K562 (cell line): ENCODE results near the gene CCDC87. TPM values are rescaled to one million over a fixed set of nuclear protein-coding genes. Genes with fewer than 3 reads are reported as not detected.
A peak's percentile ranks its signal among the peaks of the same experiment; 100 is the strongest.

Experiments used
- ATAC-seq: fragments of 200-7000 bp; cut with Tn5 transposase; 3 replicates; pipeline ENCODE4 v1.9.1; 2020; ENCODE audit warnings: moderate library complexity
- BruUV-seq: library from RNA; stranded (reverse); fragments of 400-500 nt; replicated peaks from 2 replicates; lab custom pipeline; 2021; lab: Mats Ljungman, UMichigan
- CTCF ChIA-PET: fragments of 300-600 bp; formaldehyde crosslinking; extraction: SDS; loops from one replicate; lab custom pipeline; 2021; ENCODE audit warnings: low intra/inter-chr PET ratio; lab: Yijun Ruan, JAX
- POLR2A ChIA-PET: fragments of 300-600, 350-650 bp; sonication (Branson Sonifier 250); formaldehyde crosslinking; extraction: SDS; loops from one replicate; lab custom pipeline; 2021; ENCODE audit warnings: antibody characterized with exemption, inconsistent platforms; lab: Yijun Ruan, JAX
- DNase-seq, 4 experiments: peaks; one replicate each; pipeline versions ENCODE4 v3.0.0 to v3.0.0-alpha.2; 2011 to 2018; ENCODE audit warnings: low spot score in 3 of 4, mixed read lengths in 3 of 4; ENCODE audit errors: extremely low read depth in 1 of 4
- FAIRE-seq: peaks from 2 replicates; lab custom pipeline; 2011; peaks lifted over from hg19 to GRCh38; lab: Jason Lieb, UNC
- H2AFZ ChIP-seq: 2 replicates; pipeline ENCODE4 v1.6.0; 2011; ENCODE audit warnings: low read depth, low read length, control low read depth, inconsistent platforms
- H3K27ac ChIP-seq: fragments of 200-600 bp; 3 replicates; pipeline ENCODE4 v1.8.0; 2011; ENCODE audit warnings: low read depth, mild to moderate bottlenecking, control low read depth, inconsistent platforms, low read length, moderate library complexity, mixed read lengths; ENCODE audit errors: extremely low read depth
- H3K27me3 ChIP-seq, 2 experiments: fragments of 300-600 bp in 1 of 2; 2 replicates in 1 of 2; 3 replicates in 1 of 2; pipeline versions ENCODE4 v1.6.0 to v1.8.0; 2011; ENCODE audit warnings: inconsistent platforms in 2 of 2, low read length in 2 of 2, mild to moderate bottlenecking in 1 of 2, mixed read lengths in 1 of 2, moderate library complexity in 1 of 2; ENCODE audit not compliant: control insufficient read depth in 2 of 2, insufficient read depth in 2 of 2
- H3K36me3 ChIP-seq: fragments of 300-600 bp; 3 replicates; pipeline ENCODE4 v1.8.0; 2011; ENCODE audit warnings: mild to moderate bottlenecking, low read length, inconsistent platforms; ENCODE audit not compliant: control insufficient read depth, insufficient read depth
- H3K4me1 ChIP-seq, 2 experiments: fragments of 200-600 bp in 1 of 2; replicated peaks in 1 of 2; 2 replicates in 1 of 2; 3 replicates in 1 of 2; pipeline versions ENCODE4 v1.5.1 to v1.8.0; 2011; ENCODE audit warnings: inconsistent platforms in 2 of 2, low read length in 2 of 2, mild to moderate bottlenecking in 1 of 2, mixed read lengths in 1 of 2, moderate library complexity in 1 of 2; ENCODE audit not compliant: control insufficient read depth in 2 of 2, insufficient read depth in 2 of 2
- H3K4me2 ChIP-seq: 2 replicates; pipeline ENCODE4 v1.6.1; 2011; ENCODE audit warnings: low read length, control low read depth, inconsistent platforms, mixed read lengths; ENCODE audit not compliant: insufficient read depth
- H3K4me3 ChIP-seq: fragments of 200-600 bp; sonication (generic), shearing (Covaris generic); 2 replicates; pipeline ENCODE4 v1.5.1; 2016; ENCODE audit warnings: control low read depth, inconsistent platforms
- H3K79me2 ChIP-seq: fragments of 200-600 bp; 3 replicates; pipeline ENCODE4 v1.8.0; 2011; ENCODE audit warnings: low read length, inconsistent platforms; ENCODE audit not compliant: control insufficient read depth, insufficient read depth
- H3K9ac ChIP-seq, 2 experiments: 2 replicates each; pipeline versions ENCODE4 v1.6.0 to v1.6.1; 2011; ENCODE audit warnings: low read depth in 2 of 2, low read length in 2 of 2, control low read depth in 1 of 2, inconsistent platforms in 1 of 2, mild to moderate bottlenecking in 1 of 2, mixed read lengths in 1 of 2; ENCODE audit not compliant: insufficient read depth in 1 of 2
- H3K9me1 ChIP-seq: one replicate; pipeline ENCODE4 v1.6.0; 2011; ENCODE audit warnings: inconsistent platforms, mild to moderate bottlenecking, low read length, moderate library complexity; ENCODE audit not compliant: control insufficient read depth, insufficient read depth
- H3K9me3 ChIP-seq: replicated peaks from 2 replicates; pipeline ENCODE4 v1.5.1; 2011; ENCODE audit warnings: low read depth, low read length, inconsistent platforms; ENCODE audit not compliant: control insufficient read depth, insufficient read depth
- H4K20me1 ChIP-seq: replicated peaks from 2 replicates; pipeline ENCODE4 v1.6.1; 2011; ENCODE audit warnings: low read length, inconsistent platforms, mixed read lengths; ENCODE audit not compliant: control insufficient read depth, insufficient read depth
- CEBPB ChIP-seq: fragments of 450-650 bp; IDR thresholded peaks from 2 replicates; pipeline ENCODE4 v1.6.1; 2016; ENCODE audit warnings: missing genetic modification characterization, missing compliant biosample characterization
- CREB5 ChIP-seq: fragments of 250-450 bp; sonication (Bioruptor Pico); IDR thresholded peaks from 2 replicates; pipeline ENCODE4 v1.5.0; 2020; ENCODE audit warnings: mild to moderate bottlenecking
- CTBP1 ChIP-seq: fragments of 450-650 bp; IDR thresholded peaks from 2 replicates; pipeline ENCODE4 v1.6.1; 2016; ENCODE audit warnings: borderline replicate concordance
- IRF1 ChIP-seq: sonication (generic); formaldehyde crosslinking; IDR thresholded peaks from 2 replicates; pipeline ENCODE4 v1.8.0; 2022; ENCODE audit warnings: missing genetic modification reagents, mild to moderate bottlenecking, borderline replicate concordance
- MEIS2 ChIP-seq: fragments of 450-650 bp; IDR thresholded peaks from 2 replicates; pipeline ENCODE4 v1.6.1; 2014; ENCODE audit warnings: mild to moderate bottlenecking; ENCODE audit not compliant: partially characterized antibody
- MYBL2 ChIP-seq, 2 experiments: fragments of 450-650 bp in 1 of 2; sonication (generic) in 1 of 2; formaldehyde crosslinking in 1 of 2; IDR thresholded peaks; 2 replicates each; pipeline versions ENCODE4 v1.6.1 to v1.8.1; 2017 to 2022; ENCODE audit warnings: borderline replicate concordance in 1 of 2, inconsistent platforms in 1 of 2, low read depth in 1 of 2, mild to moderate bottlenecking in 1 of 2, missing genetic modification reagents in 1 of 2, moderate library complexity in 1 of 2
- SOX6 ChIP-seq: fragments of 450-650 bp; IDR thresholded peaks from 2 replicates; pipeline ENCODE4 v1.6.1; 2014; ENCODE audit warnings: mild to moderate bottlenecking
- TGIF2 ChIP-seq: sonication (generic); formaldehyde crosslinking; IDR thresholded peaks from 2 replicates; pipeline ENCODE4 v1.8.1; 2022; ENCODE audit warnings: mild to moderate bottlenecking, missing genetic modification reagents, moderate library complexity
- TRIM28 ChIP-seq: fragments of 450-650 bp; IDR thresholded peaks from 2 replicates; pipeline ENCODE4 v1.6.1; 2017
- ZNF583 ChIP-seq: fragments of 250-450 bp; sonication (Bioruptor Pico); IDR thresholded peaks from 2 replicates; pipeline ENCODE4 v1.4.0; 2020
- WGBS: fragments of 100-300 bp; shearing (Covaris generic); methylation state at CpG from one replicate; pipeline ENCODE4 v1.1.6; 2016; ENCODE audit warnings: low coverage, mixed read lengths; ENCODE audit not compliant: insufficient coverage; ENCODE audit errors: missing lambda C conversion rate; 5-methylcytosine and 5-hydroxymethylcytosine counted together
- in situ Hi-C: fragments of 300-500 bp; cut with MboI; formaldehyde crosslinking; loops from 4 replicates; pipeline ENCODE4 v1.15.0; 2018; ENCODE audit warnings: inconsistent platforms, mixed read lengths
- intact Hi-C: fragments of 100-400 bp; cut with micrococcal nuclease; formaldehyde crosslinking; loops from 2 replicates; pipeline ENCODE4 v1.14.2; 2022
- polyA plus RNA-seq, 8 experiments: library from polyadenylated mRNA; depleted of rRNA in 4 of 8; stranded (reverse) in 5 of 8; unstranded in 3 of 8; fragments of >200 nt; fragmentation: Nextera tagmentation in 2 of 8; fragmentation: Illumina TruSeq in 1 of 8; extraction: Ambion mirVana in 2 of 8; extraction: Trizol in 1 of 8; gene quantifications; 2 replicates each; pipeline versions ENCODE4 v1.2.1 to v1.2.3, GENCODE V29; 2011 to 2014; ENCODE audit warnings: inconsistent platforms in 1 of 8, missing spikeins in 1 of 8
- total RNA-seq, 7 experiments: library from RNA; depleted of rRNA in 6 of 7; stranded (reverse); fragments of >200 nt in 6 of 7; fragmentation: Illumina TruSeq in 2 of 7; extraction: Trizol in 2 of 7; gene quantifications; 2 replicates each; pipeline versions ENCODE4 v1.2.1 to v1.2.3, GENCODE V29; 2011 to 2021; ENCODE audit warnings: low replicate concordance in 1 of 7
- TF ChIP-seq, protein P1 (sequence below): fragments of 250-450 bp; sonication (Bioruptor Pico); IDR thresholded peaks from 2 replicates; pipeline ENCODE4 v1.8.0; 2022; ENCODE audit warnings: inconsistent platforms
- TF ChIP-seq, protein P2 (sequence below): fragments of 450-650 bp; IDR thresholded peaks from 2 replicates; pipeline ENCODE4 v1.6.1; 2017; ENCODE audit warnings: mild to moderate bottlenecking, moderate library complexity

Gene CCDC87
- total and polyA plus RNA-seq, 9 of the 15 experiments (the other 6 are each of a cell fraction or from before 2014, with no cell fraction given), result 0.03 to 0.44 (median 0.15) TPM; not detected in 1

DNA sequence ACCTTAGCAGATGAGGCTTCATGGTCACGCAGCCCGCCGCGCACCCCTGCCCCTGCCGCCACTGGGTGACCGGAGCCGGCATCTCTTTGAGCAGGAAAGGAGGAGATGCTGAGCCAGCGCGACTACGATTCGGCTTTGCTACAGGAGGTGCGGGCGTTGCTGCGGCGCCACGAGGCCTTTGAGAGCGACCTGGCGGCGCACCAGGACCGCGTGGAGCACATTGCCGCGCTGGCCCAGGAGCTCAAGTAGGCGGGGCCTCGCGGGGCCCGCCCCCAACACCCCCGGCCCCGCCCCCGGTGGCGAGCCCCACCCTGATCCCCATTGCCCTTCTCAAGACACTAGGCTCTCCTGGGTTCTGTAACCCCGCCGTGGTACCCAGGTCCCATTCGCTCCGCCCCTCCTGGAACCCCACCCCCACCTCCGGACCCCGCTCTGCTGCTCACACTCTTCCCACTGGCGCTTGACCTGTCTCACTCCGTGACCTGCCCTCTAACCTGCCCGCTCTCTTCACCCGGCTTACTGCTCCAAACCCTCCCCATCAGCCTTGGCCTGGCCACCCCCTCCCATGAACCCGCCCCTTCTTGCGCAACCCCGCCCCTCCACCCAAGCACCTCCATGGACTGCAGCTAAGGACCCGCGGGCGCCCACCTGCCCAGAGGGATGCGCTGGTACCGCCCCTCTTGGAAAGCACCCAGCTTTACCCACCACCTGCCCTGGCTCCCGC, 33.6 kb downstream of the CCDC87 start:
- no peaks in the 10 kb centered on the region for H3K79me2 ChIP-seq
- FAIRE-seq, result no peak
- intact Hi-C loops (no loop called here), in situ Hi-C loops (loop anchor here (10.0 kb wide), 1 partner anchor 255 kb away; no protein-coding TSS in a partner anchor)
- WGBS, result 38% methylated on average over 35 of the region's 50 CpGs
- H3K9me1 ChIP-seq, result no peaks in the 10 kb centered on the region
- no TSS peak for BruUV-seq
- peak; percentile 88 for ATAC-seq
- DNase-seq, result peak; percentile 70 to 96 (median 93)
- peak overlapping the region in 1 of 2 experiments; percentile 82; a peak in 2 of 4 replicates for H3K9ac ChIP-seq
- no peaks in the 10 kb centered on the region for H3K9me3 ChIP-seq
- H3K4me1 ChIP-seq, result peaks cover 8 to 38% of the 10 kb centered on the region in 2 experiments; a peak in 4 of 5 replicates
- H3K4me2 ChIP-seq, result no peak overlapping the region; the same call in 1 of the 2 replicates
- peak overlapping the region; percentile 96 for H2AFZ ChIP-seq
- POLR2A ChIA-PET, result interaction anchor here (0.6 to 3.6 kb wide), 5 partner anchors 8 to 549 kb away, joined by 3 to 15 read pairs (median 7); partner anchors contain the start of genes CTSF and RBM4
- H3K27me3 ChIP-seq, result no peaks in the 10 kb centered on the region
- H3K36me3 ChIP-seq, result no peaks in the 10 kb centered on the region
- H4K20me1 ChIP-seq, result no peaks in the 10 kb centered on the region
- H3K4me3 ChIP-seq, result no peak overlapping the region
- CTCF ChIA-PET, result no interaction called here
- no peak overlapping the region for H3K27ac ChIP-seq
- no peak for TF ChIP-seq TRIM28
- TF ChIP-seq, protein P1, sequence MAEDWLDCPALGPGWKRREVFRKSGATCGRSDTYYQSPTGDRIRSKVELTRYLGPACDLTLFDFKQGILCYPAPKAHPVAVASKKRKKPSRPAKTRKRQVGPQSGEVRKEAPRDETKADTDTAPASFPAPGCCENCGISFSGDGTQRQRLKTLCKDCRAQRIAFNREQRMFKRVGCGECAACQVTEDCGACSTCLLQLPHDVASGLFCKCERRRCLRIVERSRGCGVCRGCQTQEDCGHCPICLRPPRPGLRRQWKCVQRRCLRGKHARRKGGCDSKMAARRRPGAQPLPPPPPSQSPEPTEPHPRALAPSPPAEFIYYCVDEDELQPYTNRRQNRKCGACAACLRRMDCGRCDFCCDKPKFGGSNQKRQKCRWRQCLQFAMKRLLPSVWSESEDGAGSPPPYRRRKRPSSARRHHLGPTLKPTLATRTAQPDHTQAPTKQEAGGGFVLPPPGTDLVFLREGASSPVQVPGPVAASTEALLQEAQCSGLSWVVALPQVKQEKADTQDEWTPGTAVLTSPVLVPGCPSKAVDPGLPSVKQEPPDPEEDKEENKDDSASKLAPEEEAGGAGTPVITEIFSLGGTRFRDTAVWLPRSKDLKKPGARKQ (CRISPR knock-in tag), result peak; percentile 98
- TF ChIP-seq CEBPB, result peak; percentile 90
- no peak for TF ChIP-seq CTBP1
- no peak for TF ChIP-seq ZNF583
- TF ChIP-seq MEIS2, result no peak
- no peak for TF ChIP-seq MYBL2 (IDR thresholded peaks at IDR 0.05; ENCODE audit: low read depth)
- no peak for TF ChIP-seq MYBL2 (CRISPR knock-in tag; IDR thresholded peaks at IDR 0.05; ENCODE audit: borderline replicate concordance)
- 0 out of 2 replicates have a peak, but pooled peaks have one; percentile 29 for TF ChIP-seq IRF1 (CRISPR knock-in tag)
- TF ChIP-seq, protein P2, sequence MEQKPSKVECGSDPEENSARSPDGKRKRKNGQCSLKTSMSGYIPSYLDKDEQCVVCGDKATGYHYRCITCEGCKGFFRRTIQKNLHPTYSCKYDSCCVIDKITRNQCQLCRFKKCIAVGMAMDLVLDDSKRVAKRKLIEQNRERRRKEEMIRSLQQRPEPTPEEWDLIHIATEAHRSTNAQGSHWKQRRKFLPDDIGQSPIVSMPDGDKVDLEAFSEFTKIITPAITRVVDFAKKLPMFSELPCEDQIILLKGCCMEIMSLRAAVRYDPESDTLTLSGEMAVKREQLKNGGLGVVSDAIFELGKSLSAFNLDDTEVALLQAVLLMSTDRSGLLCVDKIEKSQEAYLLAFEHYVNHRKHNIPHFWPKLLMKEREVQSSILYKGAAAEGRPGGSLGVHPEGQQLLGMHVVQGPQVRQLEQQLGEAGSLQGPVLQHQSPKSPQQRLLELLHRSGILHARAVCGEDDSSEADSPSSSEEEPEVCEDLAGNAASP, result no peak
- TF ChIP-seq CREB5, result no peak
- TF ChIP-seq SOX6, result no peak
- TF ChIP-seq TGIF2 (CRISPR knock-in tag), result no peak
